Measurements from ENCODE around the gene MUL1. TPM values are rescaled to one million over a fixed set of nuclear protein-coding genes. Genes with fewer than 3 reads are reported as not detected.
A peak's percentile ranks its signal among the peaks of the same experiment; 100 is the strongest.

The MUL1 gene
- total RNA-seq, 1 experiment from 2014 or later, result 23.4 TPM

- peaks cover 6% of the 10 kb centered on the region for H3K36me3 Mint-ChIP-seq (ENCODE audit: insufficient read depth, unreplicated experiment)
- intact Hi-C loops (cut with micrococcal nuclease), result loop anchor here (1.0 to 10.0 kb wide), 9 partner anchors 64 to 576 kb away; no protein-coding TSS in a partner anchor
- no peaks in the 10 kb centered on the region for H3K9me3 Mint-ChIP-seq (ENCODE audit: unreplicated experiment)
- BruUV-seq (replicated peaks), result no TSS peak
- H3K27me3 Mint-ChIP-seq (ENCODE audit: insufficient read depth, unreplicated experiment), result no peaks in the 10 kb centered on the region
- H3K27ac Mint-ChIP-seq (ENCODE audit: low read depth, unreplicated experiment), result no peak overlapping the region
- ChIA-PET POLR2A (interaction anchor here (0.7 to 2.9 kb wide), 7 partner anchors 10 to 612 kb away, joined by 3 to 13 read pairs (median 3); partner anchors contain the start of genes MUL1 and OTUD3), CTCF (interaction anchor here (0.5 to 5.6 kb wide), 42 partner anchors 8 to 1098 kb away, joined by 3 to 69 read pairs (median 4); partner anchors contain the start of gene CAMK2N1)
- H3K4me1 Mint-ChIP-seq (ENCODE audit: insufficient read depth, unreplicated experiment), result peaks cover 29% of the 10 kb centered on the region
- DNase-seq (ENCODE audit: unreplicated experiment), result peak; percentile 91
- H3K4me3 Mint-ChIP-seq (ENCODE audit: unreplicated experiment), result no peak overlapping the region
- peak; percentile 94 for TF ChIP-seq CTCF (IDR thresholded peaks at IDR 0.05; ENCODE audit: unreplicated experiment)
Measured at GRCh38 chr1:20493839-20494608, 13.9 kb downstream of the MUL1 start.

- peaks cover 29% of the 10 kb centered on the region for H3K4me1 Mint-ChIP-seq (ENCODE audit: insufficient read depth, unreplicated experiment)
- DNase-seq (ENCODE audit: unreplicated experiment), result no peak
- ChIA-PET POLR2A (interaction anchor here (2.9 kb wide), 1 partner anchor 15 kb away, joined by 13 read pairs; the partner anchor contains the start of gene MUL1), CTCF (interaction anchor here (0.5 to 5.6 kb wide), 18 partner anchors 9 to 716 kb away, joined by 3 to 69 read pairs (median 4); no protein-coding TSS in a partner anchor)
- BruUV-seq (replicated peaks), result no TSS peak
- no peak for TF ChIP-seq CTCF (IDR thresholded peaks at IDR 0.05; ENCODE audit: unreplicated experiment)
- no peaks in the 10 kb centered on the region for H3K27me3 Mint-ChIP-seq (ENCODE audit: insufficient read depth, unreplicated experiment)
- no peak overlapping the region for H3K4me3 Mint-ChIP-seq (ENCODE audit: unreplicated experiment)
- H3K27ac Mint-ChIP-seq (ENCODE audit: low read depth, unreplicated experiment), result no peak overlapping the region
- no peaks in the 10 kb centered on the region for H3K9me3 Mint-ChIP-seq (ENCODE audit: unreplicated experiment)
- intact Hi-C loops (cut with micrococcal nuclease), result loop anchor here (1.0 to 10.0 kb wide), 7 partner anchors 63 to 575 kb away; no protein-coding TSS in a partner anchor
- H3K36me3 Mint-ChIP-seq (ENCODE audit: insufficient read depth, unreplicated experiment), result no peaks in the 10 kb centered on the region
Measured at GRCh38 chr1:20493309-20493708, 14.6 kb downstream of the MUL1 start.

- BruUV-seq (replicated peaks), result no TSS peak
- H3K36me3 Mint-ChIP-seq (ENCODE audit: insufficient read depth, unreplicated experiment), result no peaks in the 10 kb centered on the region
- H3K4me1 Mint-ChIP-seq (ENCODE audit: insufficient read depth, unreplicated experiment), result peaks cover 29% of the 10 kb centered on the region
- H3K9me3 Mint-ChIP-seq (ENCODE audit: unreplicated experiment), result no peaks in the 10 kb centered on the region
- H3K4me3 Mint-ChIP-seq (ENCODE audit: unreplicated experiment), result no peak overlapping the region
- TF ChIP-seq CTCF (IDR thresholded peaks at IDR 0.05; ENCODE audit: unreplicated experiment), result no peak
- intact Hi-C loops (cut with micrococcal nuclease), result loop anchor here (1.0 to 10.0 kb wide), 7 partner anchors 62 to 574 kb away; no protein-coding TSS in a partner anchor
- H3K27me3 Mint-ChIP-seq (ENCODE audit: insufficient read depth, unreplicated experiment), result no peaks in the 10 kb centered on the region
- CTCF ChIA-PET, result interaction anchor here (0.6 to 5.6 kb wide), 9 partner anchors 9 to 407 kb away, joined by 3 to 69 read pairs (median 3); no protein-coding TSS in a partner anchor
- DNase-seq (ENCODE audit: unreplicated experiment), result no peak
- H3K27ac Mint-ChIP-seq (ENCODE audit: low read depth, unreplicated experiment), result no peak overlapping the region
- POLR2A ChIA-PET, result no interaction called here
Measured at GRCh38 chr1:20492751-20493150, 15.2 kb downstream of the MUL1 start.

GRCh38 chr1:20491866-20492265 lies 16.1 kb downstream of the MUL1 start:
- no peak for DNase-seq (ENCODE audit: unreplicated experiment)
- ChIA-PET CTCF (interaction anchor here (0.5 to 5.6 kb wide), 6 partner anchors 280 to 1583 kb away, joined by 3 to 69 read pairs (median 3); no protein-coding TSS in a partner anchor), POLR2A (interaction anchor here (0.7 kb wide), 1 partner anchor 444 kb away, joined by 3 read pairs; no protein-coding TSS in a partner anchor)
- Mint-ChIP-seq H3K4me1 (ENCODE audit: insufficient read depth, unreplicated experiment) (peaks cover 29% of the 10 kb centered on the region), H3K4me3 (ENCODE audit: unreplicated experiment) (no peak overlapping the region), H3K27ac (ENCODE audit: low read depth, unreplicated experiment) (no peak overlapping the region), H3K9me3 (ENCODE audit: unreplicated experiment) (no peaks in the 10 kb centered on the region), H3K36me3 (ENCODE audit: insufficient read depth, unreplicated experiment) (no peaks in the 10 kb centered on the region), H3K27me3 (ENCODE audit: insufficient read depth, unreplicated experiment) (no peaks in the 10 kb centered on the region)
- TF ChIP-seq CTCF (IDR thresholded peaks at IDR 0.05; ENCODE audit: unreplicated experiment), result no peak
- intact Hi-C loops (cut with micrococcal nuclease), result loop anchor here (5.0 to 10.0 kb wide), 2 partner anchors 260 to 327 kb away; no protein-coding TSS in a partner anchor
- BruUV-seq (replicated peaks), result no TSS peak
